Measurements from ENCODE around the gene DUS1L.

DNA sequence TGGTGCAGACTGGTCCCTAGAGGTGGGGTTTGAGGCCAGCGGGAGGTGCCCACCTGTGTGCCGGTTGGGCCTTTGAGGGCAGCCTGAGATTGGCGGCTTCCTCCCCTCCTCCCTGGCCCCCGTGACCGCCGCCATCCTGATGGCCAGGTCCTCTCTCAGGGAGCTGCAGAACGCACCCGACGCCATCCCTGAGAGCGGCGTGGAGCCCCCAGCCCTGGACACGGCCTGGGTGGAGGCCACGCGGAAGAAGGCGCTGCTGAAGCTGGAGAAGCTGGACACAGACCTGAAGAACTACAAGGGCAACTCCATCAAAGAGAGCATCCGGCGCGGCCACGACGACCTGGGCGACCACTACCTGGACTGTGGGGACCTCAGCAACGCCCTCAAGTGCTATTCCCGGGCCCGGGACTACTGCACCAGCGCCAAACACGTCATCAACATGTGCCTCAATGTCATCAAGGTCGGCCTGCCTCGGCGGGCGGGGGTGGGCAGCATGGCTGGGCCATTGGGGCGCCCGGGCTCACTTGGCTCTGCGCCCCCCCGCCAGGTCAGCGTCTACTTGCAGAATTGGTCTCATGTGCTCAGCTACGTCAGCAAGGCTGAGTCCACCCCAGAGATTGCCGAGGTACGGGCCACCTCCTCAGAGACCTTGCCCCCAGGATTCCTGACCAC is 11.1 kb downstream of the DUS1L start:
- TF ChIP-seq EZH2 (IDR thresholded peaks at IDR 0.05; ENCODE audit: borderline replicate concordance, low read length): no peak
- TF ChIP-seq, protein P1, sequence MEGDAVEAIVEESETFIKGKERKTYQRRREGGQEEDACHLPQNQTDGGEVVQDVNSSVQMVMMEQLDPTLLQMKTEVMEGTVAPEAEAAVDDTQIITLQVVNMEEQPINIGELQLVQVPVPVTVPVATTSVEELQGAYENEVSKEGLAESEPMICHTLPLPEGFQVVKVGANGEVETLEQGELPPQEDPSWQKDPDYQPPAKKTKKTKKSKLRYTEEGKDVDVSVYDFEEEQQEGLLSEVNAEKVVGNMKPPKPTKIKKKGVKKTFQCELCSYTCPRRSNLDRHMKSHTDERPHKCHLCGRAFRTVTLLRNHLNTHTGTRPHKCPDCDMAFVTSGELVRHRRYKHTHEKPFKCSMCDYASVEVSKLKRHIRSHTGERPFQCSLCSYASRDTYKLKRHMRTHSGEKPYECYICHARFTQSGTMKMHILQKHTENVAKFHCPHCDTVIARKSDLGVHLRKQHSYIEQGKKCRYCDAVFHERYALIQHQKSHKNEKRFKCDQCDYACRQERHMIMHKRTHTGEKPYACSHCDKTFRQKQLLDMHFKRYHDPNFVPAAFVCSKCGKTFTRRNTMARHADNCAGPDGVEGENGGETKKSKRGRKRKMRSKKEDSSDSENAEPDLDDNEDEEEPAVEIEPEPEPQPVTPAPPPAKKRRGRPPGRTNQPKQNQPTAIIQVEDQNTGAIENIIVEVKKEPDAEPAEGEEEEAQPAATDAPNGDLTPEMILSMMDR (IDR thresholded peaks at IDR 0.05; ENCODE audit: low read length): no peak
